Adrenal gland (tissue), 12 donors: ENCODE measurements around the gene OPA1. TPM values are rescaled to one million over a fixed set of nuclear protein-coding genes. Genes with fewer than 3 reads are reported as not detected.

Experiments
- DNase-seq, 7 donors: peaks; one replicate each; pipeline ENCODE4 v3.0.0-alpha.2; 2019 to 2020
- H3K27ac ChIP-seq, 5 donors: fragments of 200-600 bp; sonication (generic) in 4 of 5; 1 replicate in 3 of 5; 2 replicates in 2 of 5; pipeline versions ENCODE4 v1.5.1 to v1.8.0; 2016 to 2020; ENCODE audit warnings: mild to moderate bottlenecking in 1 of 5
- H3K27me3 ChIP-seq: fragments of 200-600 bp; 2 replicates; pipeline ENCODE4 v1.8.0; 2021
- H3K36me3 ChIP-seq, 2 donors: fragments of 200-600 bp; replicated peaks in 1 of 2; 1 replicate in 1 of 2; 2 replicates in 1 of 2; pipeline versions ENCODE4 v1.5.1 to v1.8.0; 2018 to 2022
- H3K4me1 ChIP-seq, 2 donors: fragments of 200-600 bp; replicated peaks in 1 of 2; 1 replicate in 1 of 2; 2 replicates in 1 of 2; pipeline versions ENCODE4 v1.5.1 to v1.8.0; 2018 to 2021
- H3K4me3 ChIP-seq, 4 donors: fragments of 200-600 bp; sonication (generic) in 3 of 4; one replicate each; pipeline ENCODE4 v1.5.1; 2016 to 2018
- H3K9me3 ChIP-seq, 3 donors: fragments of 200-600 bp; sonication (generic) in 1 of 3; replicated peaks in 1 of 3; 1 replicate in 2 of 3; 2 replicates in 1 of 3; pipeline versions ENCODE4 v1.5.1 to v1.8.0; 2016 to 2021
- POLR2A ChIP-seq, 2 donors: fragments of 450-650 bp; IDR thresholded peaks; one replicate each; pipeline ENCODE4 v1.6.1; 2017; ENCODE audit warnings: antibody characterized with exemption in 2 of 2, mild to moderate bottlenecking in 2 of 2, moderate library complexity in 1 of 2
- WGBS, 4 donors: extraction: QIAGEN DNeasy Blood & Tissue Kit in 2 of 4; methylation state at CpG; one replicate each; pipeline versions ENCODE4 v1.1.5 to v1.1.7; 2013 to 2017; 5-methylcytosine and 5-hydroxymethylcytosine counted together
- intact Hi-C, 2 donors: fragments of 100-400 bp; cut with DNase I; formaldehyde crosslinking; loops; one replicate each; pipeline versions ENCODE4 v1.14.1 to v1.15.0; 2022 to 2023
- polyA plus RNA-seq, 3 donors: library from polyadenylated mRNA; stranded (reverse); fragments of 200-250 nt in 2 of 3; fragments of 350-450 nt in 1 of 3; fragmentation: Illumina TruSeq in 1 of 3; extraction: RNeasy Lipid Tissue Mini Kit (QIAGEN cat#74804) in 1 of 3; gene quantifications; one replicate each; pipeline ENCODE4 v1.2.3, GENCODE V29; 2013 to 2014
- total RNA-seq, 9 donors: library from RNA; depleted of rRNA in 4 of 9; stranded (reverse); fragments of >200 nt in 4 of 9; fragments of 120-200 nt in 1 of 9; fragmentation: NEBNext Ultra II Directional in 1 of 9; extraction: Animal tissue kit (Norgen Biotek cat#: 25700) in 1 of 9; gene quantifications; one replicate each; pipeline versions ENCODE4 v1.1.0 to v1.2.4, GENCODE V29; 2013 to 2023
- TF ChIP-seq, protein P1 (sequence below), 6 experiments: fragments of 450-650 bp in 4 of 6; fragments of 200-600 bp in 2 of 6; sonication (generic) in 1 of 6; IDR thresholded peaks; 1 replicate in 5 of 6; 2 replicates in 1 of 6; pipeline versions ENCODE4 v1.5.1 to v1.8.0; 2016 to 2021; ENCODE audit warnings: antibody characterized with exemption in 6 of 6, mild to moderate bottlenecking in 2 of 6, moderate library complexity in 1 of 6
- donor health status: healthy with polysubstance abuse.
- donor health status: Bipolar disorder and iron deficiency.
- donor health status: DM: yes; HTN: yes; CAD: no.
- donor health status: DM: no; HTN: no; CAD: no.
- donor health status: DM: no; HTN: no; CAD: no.
- donor health status: DM: yes; HTN: yes; CAD: no.

The OPA1 gene
- total and polyA plus RNA-seq, 12 donors, result 13.0 to 194 (median 54.6) TPM

DNA sequence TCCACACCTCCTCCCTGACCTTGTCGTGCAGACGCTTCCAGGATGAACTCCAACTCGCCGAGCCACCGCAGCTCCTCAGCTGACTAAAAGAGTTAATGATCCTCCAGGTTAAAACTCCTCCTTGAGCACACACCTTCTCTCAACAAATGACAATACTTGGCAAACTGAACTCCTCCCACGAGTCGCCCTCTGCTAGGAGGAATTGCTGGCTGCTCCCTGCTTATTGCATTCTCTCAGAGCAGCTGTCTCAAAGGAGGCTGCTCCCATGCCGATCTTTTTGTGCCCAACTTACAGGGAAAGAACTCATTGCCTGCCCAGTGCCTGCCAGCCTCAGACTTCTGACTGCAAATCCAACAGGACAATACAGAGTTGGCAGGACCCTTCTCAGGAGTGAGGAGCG lies 38.2 kb upstream of the OPA1 start, which contains the start of gene ATP13A4:
TSS of gene ATP13A4 (minus strand) at position 85 of the 400 bp plus-strand sequence. CDS start 96 bp downstream, outside the sequence.
- no peaks in the 10 kb centered on the region for H3K4me1 ChIP-seq
- no peaks in the 10 kb centered on the region for H3K36me3 ChIP-seq
- no peak within 1 kb of the TSS for H3K27ac ChIP-seq
- WGBS, 4 donors, result 52 to 58% (median 54%) methylated on average over 7 to 9 of the region's 9 CpGs
- TF ChIP-seq, protein P1, sequence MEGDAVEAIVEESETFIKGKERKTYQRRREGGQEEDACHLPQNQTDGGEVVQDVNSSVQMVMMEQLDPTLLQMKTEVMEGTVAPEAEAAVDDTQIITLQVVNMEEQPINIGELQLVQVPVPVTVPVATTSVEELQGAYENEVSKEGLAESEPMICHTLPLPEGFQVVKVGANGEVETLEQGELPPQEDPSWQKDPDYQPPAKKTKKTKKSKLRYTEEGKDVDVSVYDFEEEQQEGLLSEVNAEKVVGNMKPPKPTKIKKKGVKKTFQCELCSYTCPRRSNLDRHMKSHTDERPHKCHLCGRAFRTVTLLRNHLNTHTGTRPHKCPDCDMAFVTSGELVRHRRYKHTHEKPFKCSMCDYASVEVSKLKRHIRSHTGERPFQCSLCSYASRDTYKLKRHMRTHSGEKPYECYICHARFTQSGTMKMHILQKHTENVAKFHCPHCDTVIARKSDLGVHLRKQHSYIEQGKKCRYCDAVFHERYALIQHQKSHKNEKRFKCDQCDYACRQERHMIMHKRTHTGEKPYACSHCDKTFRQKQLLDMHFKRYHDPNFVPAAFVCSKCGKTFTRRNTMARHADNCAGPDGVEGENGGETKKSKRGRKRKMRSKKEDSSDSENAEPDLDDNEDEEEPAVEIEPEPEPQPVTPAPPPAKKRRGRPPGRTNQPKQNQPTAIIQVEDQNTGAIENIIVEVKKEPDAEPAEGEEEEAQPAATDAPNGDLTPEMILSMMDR (IDR thresholded peaks at IDR 0.05), result no peak
- no peak for TF ChIP-seq POLR2A (IDR thresholded peaks at IDR 0.05)
- DNase-seq, result no peak
- intact Hi-C loops, result no loop called here
- H3K27me3 ChIP-seq, result no peaks in the 10 kb centered on the region
- H3K4me3 ChIP-seq, result no peak within 1 kb of the TSS
- H3K9me3 ChIP-seq, result no peaks in the 10 kb centered on the region

DNA sequence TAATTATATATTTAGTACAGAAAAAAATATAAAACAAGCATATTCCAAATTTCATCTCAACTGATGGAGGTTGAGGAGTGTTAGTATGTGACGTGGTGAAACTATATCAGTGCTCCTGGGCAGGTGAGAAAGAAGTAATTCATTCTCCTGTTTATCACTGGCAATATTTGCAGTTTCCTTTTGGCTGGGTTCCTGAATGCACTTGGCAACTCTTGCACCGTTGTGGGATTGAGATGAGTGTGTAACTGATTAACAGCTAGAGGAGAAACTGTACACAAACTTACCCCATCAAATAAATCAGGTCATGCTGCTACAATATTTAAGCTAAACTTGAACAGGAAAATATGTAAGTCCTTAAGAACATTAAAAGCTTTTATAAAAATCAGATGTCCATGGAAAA lies 36.2 kb upstream of the OPA1 start:
- Histone ChIP-seq H3K27me3 (no peaks in the 10 kb centered on the region), H3K36me3 (no peaks in the 10 kb centered on the region), H3K27ac (no peak overlapping the region), H3K4me1 (no peaks in the 10 kb centered on the region), H3K9me3 (no peaks in the 10 kb centered on the region), H3K4me3 (no peak overlapping the region)
- TF ChIP-seq, protein P1 (IDR thresholded peaks at IDR 0.05), result no peak
- TF ChIP-seq POLR2A (IDR thresholded peaks at IDR 0.05), result no peak
- WGBS, 4 donors, result 47 to 71% (median 57%) methylated on average over 2 of the region's 2 CpGs
- intact Hi-C loops, result no loop called here
- DNase-seq, result no peak

DNA sequence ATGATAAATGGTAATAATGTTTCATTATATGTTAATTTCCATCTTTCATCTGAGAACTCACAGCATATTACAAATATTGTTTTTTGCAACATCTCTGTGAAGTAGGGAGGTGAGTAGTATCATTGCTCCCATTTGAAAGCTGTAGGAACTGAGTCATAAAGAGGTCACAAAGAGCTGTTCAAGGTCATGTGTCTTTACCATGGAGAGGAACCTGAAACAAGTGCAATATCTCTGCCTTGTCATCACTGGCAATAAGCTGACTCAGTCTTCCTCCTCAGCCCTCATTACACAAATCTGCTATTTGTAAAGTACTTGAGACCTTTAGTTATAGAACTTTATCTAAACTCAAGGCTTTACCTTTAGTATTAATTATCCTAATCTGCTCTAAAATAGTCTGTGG lies 33.9 kb upstream of the OPA1 start:
- no peaks in the 10 kb centered on the region for H3K27me3 ChIP-seq
- H3K36me3 ChIP-seq, result no peaks in the 10 kb centered on the region
- H3K4me3 ChIP-seq, result no peak overlapping the region
- H3K9me3 ChIP-seq, result no peaks in the 10 kb centered on the region
- intact Hi-C loops, result no loop called here
- H3K4me1 ChIP-seq, result peaks cover 0 to 5% of the 10 kb centered on the region in 2 donors
- H3K27ac ChIP-seq, result no peak overlapping the region
- no peak for DNase-seq
- TF ChIP-seq, protein P1 (IDR thresholded peaks at IDR 0.05), result no peak
- TF ChIP-seq POLR2A (IDR thresholded peaks at IDR 0.05), result no peak

DNA sequence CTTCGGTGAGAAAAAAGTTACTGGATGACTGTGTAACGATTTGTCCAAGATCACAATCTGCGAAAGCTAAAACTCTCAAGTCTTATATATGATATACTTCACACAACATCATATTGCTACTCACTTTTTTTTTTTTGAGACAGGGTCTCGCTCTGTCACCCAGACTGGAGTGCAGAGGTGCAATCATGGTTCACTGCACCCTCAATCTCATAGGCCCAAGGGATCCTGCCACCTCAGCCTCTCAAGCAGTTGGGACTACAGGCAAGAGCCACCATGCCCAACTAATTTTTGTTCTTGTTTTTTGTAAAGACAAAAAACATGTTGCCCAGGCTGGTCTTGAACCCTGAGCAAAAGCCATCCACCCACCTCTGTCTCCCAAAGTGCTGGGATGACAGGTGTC lies 32.9 kb upstream of the OPA1 start:
- DNase-seq, result no peak
- Histone ChIP-seq H3K9me3 (no peaks in the 10 kb centered on the region), H3K27ac (no peak overlapping the region), H3K4me3 (no peak overlapping the region), H3K36me3 (no peaks in the 10 kb centered on the region), H3K4me1 (peaks cover 0 to 5% of the 10 kb centered on the region in 2 donors), H3K27me3 (no peaks in the 10 kb centered on the region)
- TF ChIP-seq, protein P1 (IDR thresholded peaks at IDR 0.05), result no peak
- TF ChIP-seq POLR2A (IDR thresholded peaks at IDR 0.05), result no peak
- intact Hi-C loops, result no loop called here
- WGBS, 4 donors, result 90 to 96% (median 96%) methylated on average over 4 of the region's 4 CpGs
